B cell (primary cell): Measurements from ENCODE around the gene ACTR2. TPM values are rescaled to one million over a fixed set of nuclear protein-coding genes. Genes with fewer than 3 reads are reported as not detected.

Experiments
- ATAC-seq: fragments of 200-7000 bp; cut with Tn5 transposase; one replicate; pipeline ENCODE4 v1.10.0; 2021; ENCODE audit warnings: low read depth, mild to moderate bottlenecking, moderate number of reproducible peaks, moderate library complexity
- CTCF ChIA-PET: fragments of 350-600 bp; sonication (Branson Sonifier 250); formaldehyde crosslinking; loops from one replicate; lab custom pipeline; 2021; ENCODE audit warnings: antibody characterized with exemption, inconsistent platforms; lab: Charles Lee
- POLR2A ChIA-PET: fragments of 350-600 bp; sonication (Branson Sonifier 250); formaldehyde crosslinking; loops from one replicate; lab custom pipeline; 2021; ENCODE audit warnings: antibody characterized with exemption; lab: Charles Lee
- DNase-seq: peaks from one replicate; pipeline ENCODE4 v3.0.0; 2013
- H2AFZ ChIP-seq: 2 replicates; pipeline ENCODE4 v1.6.1; 2012; ENCODE audit warnings: mild to moderate bottlenecking, low read depth, low read length; ENCODE audit not compliant: insufficient read depth, poor library complexity, severe bottlenecking
- H3K27ac ChIP-seq, 2 donors: 1 replicate in 1 of 2; 2 replicates in 1 of 2; pipeline ENCODE4 v1.5.1; 2012 to 2013; ENCODE audit warnings: low read length in 2 of 2, mild to moderate bottlenecking in 2 of 2, moderate library complexity in 1 of 2
- H3K27me3 ChIP-seq, 4 experiments: fragments of 200-600 bp in 1 of 4; sonication (generic) in 1 of 4; replicated peaks in 1 of 4; 1 replicate in 2 of 4; 2 replicates in 2 of 4; pipeline versions ENCODE4 v1.6.1 to v1.7.0; 2013 to 2016; ENCODE audit warnings: low read length in 3 of 4, mild to moderate bottlenecking in 2 of 4, mixed read lengths in 1 of 4, moderate library complexity in 1 of 4; ENCODE audit not compliant: insufficient read depth in 4 of 4, control insufficient read depth in 3 of 4; ENCODE audit errors: control extremely low read depth in 1 of 4
- H3K36me3 ChIP-seq, 2 experiments: replicated peaks in 1 of 2; 1 replicate in 1 of 2; 2 replicates in 1 of 2; pipeline versions ENCODE4 v1.6.1 to v1.7.1; 2013; ENCODE audit warnings: low read length in 1 of 2; ENCODE audit not compliant: insufficient read depth in 2 of 2, control insufficient read depth in 1 of 2; ENCODE audit errors: control extremely low read depth in 1 of 2, extremely low read depth in 1 of 2
- H3K4me1 ChIP-seq, 2 donors: fragments of 200-600 bp in 1 of 2; sonication (generic) in 1 of 2; 1 replicate in 1 of 2; 2 replicates in 1 of 2; pipeline versions ENCODE4 v1.5.1 to v1.6.1; 2013 to 2017; ENCODE audit warnings: low read length in 2 of 2; ENCODE audit not compliant: control insufficient read depth in 2 of 2, insufficient read depth in 2 of 2
- H3K4me2 ChIP-seq: replicated peaks from 2 replicates; pipeline ENCODE3; 2012; ENCODE audit warnings: mild to moderate bottlenecking, low read depth, low read length; ENCODE audit not compliant: poor library complexity, severe bottlenecking
- H3K4me3 ChIP-seq, 5 experiments: fragments of 200-600 bp in 1 of 5; sonication (generic) in 1 of 5; 1 replicate in 3 of 5; 2 replicates in 2 of 5; pipeline versions ENCODE4 v1.5.1 to v1.7.0; 2011 to 2016; ENCODE audit warnings: low read length in 4 of 5, mild to moderate bottlenecking in 4 of 5, low read depth in 2 of 5, control low read depth in 1 of 5, moderate library complexity in 1 of 5; ENCODE audit not compliant: insufficient read depth in 1 of 5; ENCODE audit errors: control extremely low read depth in 1 of 5, extremely low read depth in 1 of 5
- H3K79me2 ChIP-seq: fragments of 200-600 bp; sonication (generic); one replicate; pipeline ENCODE4 v1.6.0; 2016; ENCODE audit warnings: low read length; ENCODE audit not compliant: control insufficient read depth, insufficient read depth
- H3K9ac ChIP-seq: fragments of 200-600 bp; sonication (generic); 2 replicates; pipeline ENCODE4 v1.6.1; 2017; ENCODE audit warnings: mild to moderate bottlenecking, low read length, moderate library complexity
- H3K9me3 ChIP-seq, 3 donors: one replicate each; pipeline versions ENCODE4 v1.6.1 to v1.7.1; 2013; ENCODE audit warnings: low read length in 2 of 3; ENCODE audit not compliant: control insufficient read depth in 2 of 3, insufficient read depth in 1 of 3; ENCODE audit errors: control extremely low read depth in 1 of 3
- H4K20me1 ChIP-seq: 2 replicates; pipeline ENCODE4 v1.6.0; 2012; ENCODE audit warnings: mild to moderate bottlenecking, low read length; ENCODE audit not compliant: insufficient read depth, control insufficient read depth, poor library complexity, severe bottlenecking
- H3K27ac Mint-ChIP-seq: one replicate; pipeline ENCODE4 v1.8.0; 2021; ENCODE audit warnings: mixed read lengths
- H3K27me3 Mint-ChIP-seq: one replicate; pipeline ENCODE4 v1.8.0; 2021; ENCODE audit warnings: mixed read lengths
- H3K4me1 Mint-ChIP-seq: one replicate; pipeline ENCODE4 v1.8.0; 2021; ENCODE audit warnings: mixed read lengths
- H3K4me3 Mint-ChIP-seq: one replicate; pipeline ENCODE4 v1.8.0; 2021; ENCODE audit warnings: mixed read lengths
- H3K9me3 Mint-ChIP-seq: one replicate; pipeline ENCODE4 v1.8.0; 2022; ENCODE audit warnings: mixed read lengths; ENCODE audit not compliant: insufficient read depth
- EZH2 ChIP-seq: IDR thresholded peaks from 2 replicates; pipeline ENCODE4 v1.6.1; 2012; ENCODE audit warnings: borderline replicate concordance, low read depth, mild to moderate bottlenecking, moderate library complexity, low read length; ENCODE audit not compliant: insufficient read depth, poor library complexity, severe bottlenecking
- WGBS: methylation state at CpG from one replicate; pipeline ENCODE4 v1.1.5; 2013; ENCODE audit warnings: missing lambda C conversion rate; ENCODE audit not compliant: insufficient coverage; 5-methylcytosine and 5-hydroxymethylcytosine counted together
- intact Hi-C: fragments of 100-400 bp; cut with micrococcal nuclease; formaldehyde crosslinking; loops from one replicate; pipeline ENCODE4 v1.10.0; 2022
- polyA plus RNA-seq: library from polyadenylated mRNA; depleted of rRNA; stranded (reverse); fragments of >200 nt; gene quantifications from 2 replicates; pipeline ENCODE4 v1.2.3, GENCODE V29; 2012
- total RNA-seq, 2 donors: library from RNA; stranded (reverse); fragments of 120-200 nt in 1 of 2; gene quantifications; 1 replicate in 1 of 2; 2 replicates in 1 of 2; pipeline versions ENCODE4 v1.2.3 to v1.2.4, GENCODE V29; 2013 to 2022
- TF ChIP-seq, protein P1 (sequence below): fragments of 200-600 bp; IDR thresholded peaks from one replicate; pipeline ENCODE4 v1.8.0; 2022; ENCODE audit warnings: antibody characterized with exemption, mild to moderate bottlenecking

ACTR2 gene
- total and polyA plus RNA-seq, 2 donors (not counting 1 experiment from before 2014, with no cell fraction given), result 41.8 to 284 TPM

DNA sequence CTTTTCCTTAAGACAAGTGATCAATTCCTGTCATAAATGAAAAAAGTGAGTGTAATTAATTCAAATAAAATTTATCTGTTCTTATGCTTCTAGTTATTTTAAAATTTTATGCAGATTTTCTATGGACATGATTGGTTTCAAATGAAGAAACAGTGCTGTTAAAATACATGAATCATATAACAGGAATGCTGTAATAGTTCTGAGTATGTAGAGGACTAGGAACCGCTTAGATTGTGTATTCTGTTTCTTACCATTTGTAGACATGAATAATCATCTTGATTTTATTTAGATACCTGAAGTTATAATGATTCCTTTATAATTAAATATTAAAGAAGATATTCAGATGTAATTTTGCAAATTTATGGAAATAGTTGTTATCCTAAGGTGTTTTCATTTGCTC lies 3.5 kb downstream of the ACTR2 start:
- Histone ChIP-seq H3K27me3 (no peaks in the 10 kb centered on the region), H3K4me1 (peaks cover 61 to 62% of the 10 kb centered on the region in 2 donors), H3K9ac (no peak overlapping the region), H3K9me3 (no peaks in the 10 kb centered on the region), H3K27ac (peak overlapping the region in 1 of 2 donors; percentile 75), H4K20me1 (peaks cover 59% of the 10 kb centered on the region), H3K36me3 (peaks cover 9 to 23% of the 10 kb centered on the region in 2 experiments), H3K4me2 (peak overlapping the region; percentile 29), H3K79me2 (peaks cover 91% of the 10 kb centered on the region), H2AFZ (no peak overlapping the region), H3K4me3 (no peak overlapping the region)
- ATAC-seq (no peak), DNase-seq (no peak)
- CTCF ChIA-PET, result interaction anchor here (0.9 to 1.1 kb wide), 2 partner anchors 168 to 343 kb away, joined by 3 to 4 read pairs; no protein-coding TSS in a partner anchor
- H3K9me3 Mint-ChIP-seq, result no peaks in the 10 kb centered on the region
- TF ChIP-seq, protein P1, sequence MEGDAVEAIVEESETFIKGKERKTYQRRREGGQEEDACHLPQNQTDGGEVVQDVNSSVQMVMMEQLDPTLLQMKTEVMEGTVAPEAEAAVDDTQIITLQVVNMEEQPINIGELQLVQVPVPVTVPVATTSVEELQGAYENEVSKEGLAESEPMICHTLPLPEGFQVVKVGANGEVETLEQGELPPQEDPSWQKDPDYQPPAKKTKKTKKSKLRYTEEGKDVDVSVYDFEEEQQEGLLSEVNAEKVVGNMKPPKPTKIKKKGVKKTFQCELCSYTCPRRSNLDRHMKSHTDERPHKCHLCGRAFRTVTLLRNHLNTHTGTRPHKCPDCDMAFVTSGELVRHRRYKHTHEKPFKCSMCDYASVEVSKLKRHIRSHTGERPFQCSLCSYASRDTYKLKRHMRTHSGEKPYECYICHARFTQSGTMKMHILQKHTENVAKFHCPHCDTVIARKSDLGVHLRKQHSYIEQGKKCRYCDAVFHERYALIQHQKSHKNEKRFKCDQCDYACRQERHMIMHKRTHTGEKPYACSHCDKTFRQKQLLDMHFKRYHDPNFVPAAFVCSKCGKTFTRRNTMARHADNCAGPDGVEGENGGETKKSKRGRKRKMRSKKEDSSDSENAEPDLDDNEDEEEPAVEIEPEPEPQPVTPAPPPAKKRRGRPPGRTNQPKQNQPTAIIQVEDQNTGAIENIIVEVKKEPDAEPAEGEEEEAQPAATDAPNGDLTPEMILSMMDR, result no peak
- no peak for TF ChIP-seq EZH2
- peaks cover 62% of the 10 kb centered on the region for H3K4me1 Mint-ChIP-seq
- WGBS, result no CpG with 5 or more reads among the region's 1 CpG
- intact Hi-C loops, result no loop called here
- H3K4me3 Mint-ChIP-seq, result peak overlapping the region; percentile 29
- H3K27me3 Mint-ChIP-seq, result no peaks in the 10 kb centered on the region
- peak overlapping the region; percentile 53 for H3K27ac Mint-ChIP-seq
- POLR2A ChIA-PET, result no interaction called here

- CTCF ChIA-PET, result no interaction called here
- H3K36me3 ChIP-seq, result peaks cover 9 to 23% of the 10 kb centered on the region in 2 experiments
- peak; percentile 36 for DNase-seq
- 71% methylated on average over 7 of the region's 8 CpGs for WGBS
- H3K4me2 ChIP-seq, result peak overlapping the region; percentile 29
- H3K27me3 Mint-ChIP-seq, result no peaks in the 10 kb centered on the region
- H3K4me1 Mint-ChIP-seq, result peaks cover 64% of the 10 kb centered on the region
- TF ChIP-seq, protein P1, result no peak
- TF ChIP-seq EZH2, result no peak
- peaks cover 91% of the 10 kb centered on the region for H3K79me2 ChIP-seq
- H4K20me1 ChIP-seq, result peaks cover 68% of the 10 kb centered on the region
- ATAC-seq, result no peak
- POLR2A ChIA-PET, result no interaction called here
- peak overlapping the region; percentile 70 for H3K27ac Mint-ChIP-seq
- intact Hi-C loops, result no loop called here
- no peaks in the 10 kb centered on the region for H3K9me3 Mint-ChIP-seq
- peaks cover 62 to 64% of the 10 kb centered on the region in 2 donors for H3K4me1 ChIP-seq
- peak overlapping the region in 1 of 5 experiments; percentile 14 for H3K4me3 ChIP-seq
- H2AFZ ChIP-seq, result peak overlapping the region; percentile 4
- peak overlapping the region; percentile 2 for H3K9ac ChIP-seq
- H3K9me3 ChIP-seq, result no peaks in the 10 kb centered on the region
- peak overlapping the region; percentile 63 to 75 for H3K27ac ChIP-seq
- no peaks in the 10 kb centered on the region for H3K27me3 ChIP-seq
- peak overlapping the region; percentile 60 for H3K4me3 Mint-ChIP-seq
Measured at GRCh38 chr2:65231892-65232477, 4.4 kb downstream of the ACTR2 start.
